NCI-H226 (cell line): ENCODE data around the gene TSPAN9.

ENCODE experiments used
- DNase-seq: peaks from one replicate; pipeline ENCODE4 v3.0.0-alpha.2; 2015

The TSPAN9 gene

DNA sequence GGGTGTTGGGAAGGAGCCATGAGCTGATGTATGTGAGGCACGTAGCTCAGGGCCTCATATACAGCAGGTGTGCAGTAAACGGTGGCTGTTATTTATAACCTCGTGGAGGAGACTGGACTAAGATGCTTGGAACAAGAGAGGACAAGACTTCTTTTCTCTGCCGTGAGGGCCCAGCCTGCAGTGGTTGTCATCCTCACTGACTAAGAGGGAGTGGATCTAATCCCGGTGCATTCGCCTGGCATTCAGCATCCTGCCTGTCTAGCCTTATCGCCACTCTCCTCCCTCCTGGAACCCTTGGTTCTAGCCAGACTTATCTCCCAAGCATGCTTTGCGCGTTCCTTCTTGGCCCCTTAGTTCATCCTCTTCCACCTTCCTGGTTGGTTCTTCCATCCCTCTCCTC lies 3.9 kb downstream of the TSPAN9 start:
- no peak for DNase-seq

DNA sequence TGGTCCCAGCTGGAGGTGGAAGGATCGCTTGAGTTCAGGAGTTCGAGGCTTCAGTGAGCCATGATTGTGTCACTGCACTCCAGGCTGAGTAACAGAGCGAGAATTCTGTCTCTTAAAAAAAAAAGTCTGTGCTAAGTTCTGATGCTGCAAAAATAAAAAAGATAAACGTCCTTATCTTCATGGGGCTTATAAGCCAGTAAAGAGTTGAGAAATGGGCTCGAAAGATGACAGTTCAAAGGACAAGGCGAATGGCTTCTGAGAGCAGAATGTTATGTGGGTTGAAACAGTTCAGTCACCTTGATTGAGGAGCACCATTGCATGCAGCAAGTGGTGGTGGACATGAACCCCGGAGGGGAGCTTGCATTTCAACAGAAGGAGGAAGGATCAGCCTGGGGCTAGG lies 4.7 kb downstream of the TSPAN9 start:
- no peak for DNase-seq

DNA sequence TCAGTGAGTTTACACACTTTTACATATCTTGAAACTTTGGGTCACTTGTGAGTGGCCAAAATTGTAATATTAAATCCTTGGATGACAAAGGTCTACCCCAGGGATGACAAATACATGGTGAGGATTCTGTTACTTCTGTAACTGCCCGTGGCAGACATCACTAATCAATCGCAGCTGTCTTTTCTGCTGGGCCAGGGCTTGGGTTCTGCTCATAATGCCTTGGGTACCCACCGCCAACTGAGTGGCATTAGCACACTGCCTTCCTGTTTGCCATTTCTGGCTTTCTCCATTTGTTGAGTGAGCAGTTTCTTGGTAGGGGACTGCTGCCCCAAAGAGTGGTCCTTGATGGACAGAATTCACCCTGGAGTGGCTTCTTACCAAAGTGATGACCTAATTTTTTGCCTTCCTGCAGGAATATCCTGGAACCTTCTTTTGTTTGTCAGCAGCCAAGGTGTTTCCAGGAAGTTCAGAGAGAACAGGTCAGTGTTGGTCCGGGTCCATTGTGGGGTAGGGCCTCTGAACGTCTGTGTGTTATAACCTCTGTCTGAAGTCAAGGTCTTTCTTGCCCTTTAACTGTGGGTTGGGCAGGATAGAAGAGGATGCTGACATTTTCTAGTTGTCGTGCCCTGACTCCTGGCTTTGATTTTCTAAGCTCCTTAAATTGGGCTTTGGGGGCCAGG lies 6.2 kb downstream of the TSPAN9 start:
- no peak for DNase-seq

DNA sequence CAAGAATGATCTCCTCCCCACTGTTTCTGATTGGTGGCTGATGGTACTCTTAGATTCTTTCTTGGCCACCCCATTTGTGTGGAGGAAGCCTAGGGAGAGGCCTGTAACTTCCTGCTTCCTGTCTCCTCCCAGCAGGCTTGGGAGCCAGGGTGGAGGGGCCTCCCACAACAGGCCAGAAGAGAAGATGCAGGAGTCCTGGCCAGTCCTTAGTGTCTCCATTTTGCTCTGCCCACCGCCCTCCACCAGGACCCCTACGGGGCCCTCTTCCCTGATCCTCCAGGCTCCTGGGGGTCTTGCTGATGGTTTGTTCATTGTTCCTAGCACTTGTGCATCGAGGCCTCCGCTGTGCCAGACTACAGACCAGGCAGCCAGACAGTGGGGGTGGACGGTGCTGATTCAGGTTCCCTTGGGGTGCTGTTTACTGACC lies 6.8 kb downstream of the TSPAN9 start:
- peak; percentile 36 for DNase-seq

DNA sequence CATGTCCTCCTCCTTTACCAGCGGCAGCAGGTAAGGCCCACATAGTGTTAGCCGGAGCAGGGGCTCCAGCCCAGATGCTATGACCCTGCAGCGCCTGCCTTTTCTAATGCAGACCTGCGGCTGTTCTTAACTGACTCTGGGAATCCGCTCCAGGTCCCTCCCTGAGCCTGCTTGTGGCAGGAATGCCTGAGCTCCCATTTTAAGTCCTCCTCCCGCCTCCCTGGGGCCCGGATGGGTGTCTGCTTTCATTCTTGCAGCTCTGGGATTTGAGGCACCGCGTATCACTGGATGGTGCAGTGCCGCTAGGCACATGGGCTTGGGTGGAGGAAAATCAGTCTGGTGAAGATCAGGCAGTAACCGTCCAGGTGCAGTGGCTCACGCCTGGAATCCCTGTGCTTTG lies 7.6 kb downstream of the TSPAN9 start:
- no peak for DNase-seq

DNA sequence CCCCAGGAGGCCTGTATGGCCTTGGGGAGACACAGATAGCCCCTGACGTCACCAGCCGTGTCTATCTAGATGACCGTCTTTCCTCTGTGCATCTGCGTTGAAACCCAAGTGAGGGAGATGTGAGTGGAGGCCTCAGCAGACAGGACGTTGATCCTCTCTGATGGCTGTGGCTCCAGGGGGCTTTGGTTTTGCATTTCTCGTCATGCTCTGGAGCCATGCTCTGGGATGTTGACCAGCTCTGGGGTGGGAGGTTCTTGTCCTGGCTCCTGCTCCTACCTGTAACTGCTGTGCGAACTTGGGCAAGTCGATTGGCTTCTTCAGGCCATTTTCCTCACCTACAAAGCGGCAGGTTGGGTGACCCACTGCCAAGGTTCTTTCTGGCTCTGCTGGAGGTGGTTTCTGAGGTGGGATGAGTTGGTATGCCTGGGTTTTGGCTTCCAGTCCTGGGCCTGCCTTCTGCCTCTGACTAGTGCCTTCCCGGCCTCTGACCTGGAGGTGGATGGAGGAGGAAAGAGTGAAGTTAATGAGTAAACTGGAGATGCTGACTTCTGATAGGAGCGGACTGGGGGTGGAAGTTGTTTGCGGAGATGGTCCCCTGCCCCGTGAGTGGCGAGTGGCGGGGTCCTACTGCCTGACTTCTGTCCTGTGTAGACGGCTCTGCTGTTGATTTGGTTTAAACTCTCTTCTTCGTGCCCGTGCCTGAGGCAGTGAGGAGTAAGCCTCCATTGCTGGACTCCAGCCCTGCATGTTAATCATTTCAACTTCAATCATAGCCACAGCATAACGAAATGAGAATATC lies 8.4 kb downstream of the TSPAN9 start:
- DNase-seq = no peak

DNA sequence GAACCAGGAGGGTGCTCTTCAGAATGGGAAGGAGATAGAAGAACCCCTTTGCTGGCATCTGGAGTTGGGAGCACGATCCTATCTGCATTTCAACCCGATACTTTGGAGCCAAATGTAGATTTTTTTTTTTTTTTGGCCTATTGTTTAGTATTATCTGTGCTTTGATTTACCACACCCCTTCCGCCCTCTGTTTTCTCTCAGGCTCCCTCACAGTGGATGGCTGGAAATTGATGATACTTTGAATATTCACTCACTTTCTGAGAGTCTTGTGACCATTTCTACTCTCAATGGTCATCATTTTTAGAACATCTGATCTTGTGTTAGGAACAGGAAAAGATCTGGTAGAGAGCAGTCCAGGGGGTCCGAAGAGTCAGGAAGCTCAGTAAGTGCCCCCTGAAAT lies 9.0 kb downstream of the TSPAN9 start:
- no peak for DNase-seq

- DNase-seq = no peak
These were observed 9.6 kb downstream of the TSPAN9 start for GRCh38 chr12:3086729-3087323.

DNA sequence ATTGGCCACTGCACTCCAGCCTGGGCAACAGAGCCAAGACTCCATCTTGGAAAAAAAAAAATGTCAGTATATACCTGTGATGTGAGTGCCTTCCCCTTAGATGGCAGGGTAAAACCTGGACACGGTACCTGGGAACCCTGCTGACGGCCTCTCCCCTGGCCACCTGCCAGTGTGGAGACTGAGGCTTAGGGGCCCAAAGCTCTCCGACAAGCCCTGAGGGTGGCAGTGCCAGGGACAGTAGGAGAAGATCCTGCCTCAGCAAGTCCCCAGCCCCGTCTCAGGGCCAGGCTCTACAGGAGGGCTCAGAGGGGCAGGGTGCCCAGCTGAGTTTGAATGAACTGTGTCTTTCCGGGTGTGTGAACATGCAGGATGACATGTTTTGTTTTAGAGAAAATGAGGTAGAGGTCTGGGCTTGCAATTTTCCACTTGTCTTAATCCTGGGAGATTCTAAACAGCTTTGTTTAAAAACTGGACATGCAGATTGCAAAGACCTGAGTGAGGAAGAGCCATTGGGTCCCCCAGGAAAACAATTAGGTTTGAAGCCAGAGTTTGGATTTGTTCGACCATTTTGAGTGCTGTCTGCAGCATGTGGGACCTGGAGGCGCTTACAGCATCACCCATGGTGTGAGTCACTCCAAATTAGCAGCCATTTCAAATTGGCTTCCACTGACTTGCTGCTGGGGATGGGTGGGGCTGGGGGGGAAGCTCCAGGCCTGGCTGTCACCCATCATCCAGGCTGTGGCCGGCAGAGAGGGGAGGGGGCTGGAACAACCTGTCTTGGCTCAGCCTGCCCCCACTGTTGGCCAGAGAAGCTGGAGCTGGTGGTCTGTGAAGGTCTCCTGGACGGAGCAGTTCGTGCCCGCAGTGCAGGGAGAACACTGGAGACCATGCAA lies 10.8 kb downstream of the TSPAN9 start:
- no peak for DNase-seq

DNA sequence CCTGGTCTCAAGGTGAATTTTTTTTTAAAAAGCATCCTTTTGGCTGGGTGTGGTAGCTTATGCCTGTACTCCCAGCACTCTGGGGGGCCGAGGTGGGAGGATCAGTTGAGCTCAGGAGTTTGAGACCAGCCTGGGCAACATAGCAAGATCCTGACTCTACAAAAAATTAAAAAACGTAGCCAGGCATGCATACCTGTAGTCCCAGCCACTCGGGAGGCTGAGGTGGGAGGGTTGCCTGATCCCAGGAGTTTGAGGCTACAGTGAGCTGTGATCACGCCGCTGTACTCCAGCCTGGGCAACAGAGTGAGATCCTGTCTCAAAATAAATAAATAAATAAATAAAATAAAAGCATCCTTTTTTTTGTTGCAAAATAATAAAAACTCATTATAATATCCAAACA lies 12.4 kb downstream of the TSPAN9 start:
- DNase-seq = no peak

DNA sequence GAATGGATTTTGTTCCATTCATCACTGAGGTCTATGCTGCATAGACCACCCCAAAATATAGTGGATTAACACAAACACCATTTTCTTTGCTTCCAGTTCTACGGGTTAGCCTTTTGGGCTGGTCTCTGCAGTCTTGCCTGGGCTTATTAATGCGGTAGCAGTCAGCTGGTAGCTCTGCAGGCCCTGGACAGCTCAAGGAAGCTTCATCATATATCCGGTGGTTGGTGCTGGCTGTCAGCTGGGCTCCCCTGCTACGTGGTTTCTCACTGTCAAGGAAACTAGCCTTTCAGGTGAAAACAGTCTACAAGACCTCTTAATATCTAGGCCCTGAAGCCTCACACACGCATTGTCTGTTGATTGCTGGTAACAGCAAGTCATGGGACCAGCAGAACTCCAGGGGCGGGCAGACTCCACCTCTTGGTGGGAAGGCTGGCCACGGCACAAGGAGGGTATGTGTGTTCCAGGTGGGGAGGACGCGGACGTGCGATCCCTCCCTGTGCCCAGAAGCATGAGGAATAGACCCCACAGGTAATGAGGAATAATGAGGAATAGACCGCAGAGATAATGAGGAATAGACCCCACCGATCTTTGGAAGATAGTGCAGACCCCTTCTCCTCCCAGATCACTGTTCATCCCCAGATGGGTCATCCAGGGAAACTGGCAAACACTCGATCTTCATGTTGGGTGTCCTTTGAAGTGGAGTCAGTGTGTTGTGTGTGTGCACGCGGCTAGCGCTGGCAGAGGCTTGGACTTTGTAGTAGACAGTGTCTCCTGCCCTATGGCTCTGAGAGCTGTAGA lies 13.3 kb downstream of the TSPAN9 start:
- DNase-seq = no peak

DNA sequence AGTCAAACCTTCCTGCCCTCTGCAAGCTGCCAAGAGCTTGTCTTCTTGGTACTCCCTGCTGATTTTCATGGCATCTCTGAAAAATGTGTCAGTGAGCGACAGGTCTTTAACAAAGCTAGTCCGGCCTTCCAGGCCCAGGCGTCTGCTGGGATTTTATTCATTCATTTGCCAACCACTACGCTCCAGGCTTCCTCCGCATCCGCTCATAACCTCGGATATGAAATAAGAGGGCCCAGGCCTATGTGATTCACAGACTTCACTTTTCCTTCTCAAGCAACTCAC lies 13.8 kb downstream of the TSPAN9 start:
- DNase-seq = no peak

DNA sequence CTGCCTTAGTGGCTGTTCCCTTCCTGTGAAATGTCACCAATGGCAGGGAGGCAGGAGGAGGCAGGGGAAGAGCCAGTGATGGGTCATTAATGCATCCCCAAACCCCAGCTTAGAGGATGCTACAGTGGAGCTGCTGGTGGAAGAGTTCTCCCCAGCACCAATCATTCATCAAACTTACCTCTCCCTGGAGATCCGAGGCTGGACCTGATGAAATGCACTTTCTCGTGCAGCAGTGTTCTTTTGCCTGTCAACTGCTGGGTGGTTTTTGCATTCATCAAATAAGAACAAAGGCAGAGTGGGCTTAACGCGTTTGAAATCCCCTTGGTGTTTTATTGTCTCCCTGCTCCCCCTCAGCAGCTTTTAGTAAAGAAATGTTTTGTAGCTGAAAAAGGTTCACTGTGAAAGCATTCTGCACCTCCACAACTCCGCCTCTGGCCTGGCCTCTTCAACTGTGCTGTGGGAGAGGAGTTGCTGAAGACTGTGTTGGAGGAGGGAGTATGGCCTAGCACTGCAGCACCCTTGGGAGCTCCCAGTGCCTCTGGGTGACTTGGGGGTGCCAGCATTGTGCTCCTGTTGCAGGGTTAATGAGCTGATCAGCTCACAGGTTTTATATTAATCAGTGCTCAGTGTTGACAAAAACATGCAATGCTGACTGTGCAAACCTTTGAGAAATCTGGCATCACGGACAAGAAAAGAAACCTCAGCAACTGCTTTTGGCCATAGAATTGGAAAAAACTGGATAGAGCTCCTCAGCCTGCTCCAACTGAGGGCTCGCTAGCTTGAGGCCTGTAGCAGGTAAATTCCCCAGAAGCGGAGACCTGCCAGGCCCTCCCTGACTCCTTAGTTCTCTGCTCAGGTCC lies 14.4 kb downstream of the TSPAN9 start:
- no peak for DNase-seq

DNA sequence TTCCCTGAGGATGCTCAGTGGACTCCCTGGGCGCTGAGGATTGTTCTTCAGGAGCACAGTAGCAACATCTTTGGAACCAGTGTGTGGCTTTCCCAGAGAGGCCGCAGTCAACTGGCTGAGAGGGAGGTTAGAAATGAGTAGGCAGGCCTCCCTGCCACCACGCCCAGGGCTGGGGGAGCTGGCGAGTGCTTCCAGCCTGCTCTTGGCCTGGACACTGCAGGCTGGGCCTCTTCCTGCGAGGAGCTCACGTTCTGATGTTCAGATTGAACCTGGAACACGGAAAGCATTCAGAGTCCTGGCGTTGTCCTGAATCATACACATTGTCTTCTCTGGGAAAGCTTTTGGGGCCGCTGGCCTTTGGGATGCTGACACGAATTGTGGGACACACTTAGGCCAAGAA lies 15.6 kb downstream of the TSPAN9 start:
- no peak for DNase-seq

GRCh38 chr12:3097186-3097804 lies 20.1 kb downstream of the TSPAN9 start:
- DNase-seq = peak; percentile 65

- DNase-seq = no peak
These were observed 20.7 kb downstream of the TSPAN9 start for GRCh38 chr12:3097836-3098235.

DNA sequence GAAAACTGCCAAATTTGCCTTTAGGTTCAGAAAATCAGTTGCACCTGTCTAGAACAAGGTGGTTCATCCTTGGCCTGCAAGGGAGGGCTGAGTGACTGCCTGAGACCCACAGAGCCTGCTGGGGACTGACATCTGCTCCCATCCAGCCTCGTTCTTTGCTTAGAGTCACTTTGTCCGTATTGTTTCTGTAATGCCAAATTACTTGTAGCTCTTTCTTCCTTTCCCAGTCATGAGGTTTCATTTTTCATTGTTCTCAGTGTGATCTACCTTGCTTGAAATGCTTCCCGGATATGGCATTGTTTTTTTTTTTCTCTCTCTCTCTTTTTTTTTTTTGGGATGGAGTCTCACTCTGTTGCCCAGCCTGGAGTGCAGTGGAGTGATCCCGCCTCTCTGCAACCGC lies 21.3 kb downstream of the TSPAN9 start:
- DNase-seq = no peak

DNA sequence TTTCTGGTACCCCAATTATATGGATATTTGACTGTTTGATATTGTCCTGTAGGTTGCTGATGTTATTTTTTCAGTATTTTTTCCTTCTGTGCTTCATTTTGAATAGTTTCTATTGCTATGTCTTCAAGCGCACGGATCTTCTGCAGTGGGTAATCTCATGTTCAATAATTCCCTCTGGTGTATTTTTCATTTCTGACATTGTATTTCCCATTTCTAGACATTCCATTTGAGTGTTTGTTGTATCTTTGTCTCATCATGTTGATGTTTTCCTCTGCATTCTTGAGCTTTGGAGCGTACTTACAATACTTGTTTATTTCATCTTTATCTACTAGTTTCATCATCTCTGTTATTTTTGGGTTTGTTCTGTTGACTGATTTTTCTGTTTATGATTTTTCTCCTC lies 22.0 kb downstream of the TSPAN9 start:
- no peak for DNase-seq

DNA sequence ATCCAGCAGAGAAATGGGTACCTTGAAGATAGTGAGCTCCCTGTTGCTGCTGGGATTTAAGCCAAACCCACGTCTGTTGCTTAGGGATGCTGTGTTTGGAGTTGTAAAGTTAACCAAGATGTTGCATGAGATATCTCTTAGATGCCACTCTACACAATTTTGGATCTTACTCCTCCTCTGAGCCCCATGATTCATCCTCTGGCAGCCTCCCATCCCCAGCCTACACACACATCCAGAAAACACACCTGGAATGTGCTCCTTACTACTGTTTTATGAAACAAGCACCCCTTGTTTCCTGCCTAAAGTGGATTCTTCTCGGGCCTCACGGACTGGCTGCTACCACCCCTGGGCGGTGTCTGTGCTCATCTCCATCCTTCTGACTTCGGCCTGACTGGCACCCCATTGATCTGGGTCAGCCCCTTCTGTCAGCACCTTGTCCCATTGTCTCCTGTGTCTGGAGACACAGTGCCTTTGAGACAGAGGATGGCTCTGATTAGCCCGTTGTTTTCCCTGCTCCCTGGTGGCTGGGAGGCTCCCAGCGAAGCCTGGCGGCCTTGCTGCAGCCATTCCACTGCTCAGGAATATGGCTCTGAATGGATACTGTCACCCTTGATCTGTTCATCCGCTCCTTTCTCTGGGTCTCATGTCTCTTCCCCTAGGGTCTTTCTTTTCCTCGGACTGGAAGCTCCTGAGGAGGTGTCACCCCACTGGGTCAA lies 24.3 kb downstream of the TSPAN9 start:
- DNase-seq = peak; percentile 77

DNA sequence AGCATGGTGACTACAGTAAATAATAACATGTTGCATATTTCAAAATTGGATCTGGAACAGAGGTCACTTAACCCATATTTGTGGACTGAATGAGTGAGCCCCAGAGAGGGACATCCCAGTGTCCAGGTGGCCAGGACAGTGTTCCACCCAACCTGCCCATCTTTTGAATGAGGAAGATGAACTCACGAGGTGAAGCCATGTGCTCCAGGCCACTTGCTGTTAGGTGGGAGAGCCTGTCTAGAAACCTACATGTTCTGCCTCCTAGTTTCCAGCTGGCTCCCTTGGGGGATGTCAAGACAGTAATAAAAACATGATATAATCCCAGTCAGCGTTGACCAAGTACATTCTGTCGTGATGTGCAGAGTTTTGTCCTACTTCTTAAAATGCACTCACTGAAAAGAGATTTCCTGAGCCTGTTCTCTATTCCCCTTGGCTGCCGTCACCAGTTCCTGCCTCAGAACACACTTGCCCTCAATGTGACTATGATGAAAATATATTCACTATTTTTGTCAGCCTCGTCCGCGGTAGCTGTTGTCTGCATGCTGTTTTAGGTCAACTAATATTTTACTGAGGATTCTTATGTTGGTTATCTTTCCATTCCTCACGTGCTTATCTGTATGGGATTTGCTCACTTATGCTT lies 25.7 kb downstream of the TSPAN9 start:
- no peak for DNase-seq
